Activated CD4-positive, alpha-beta T cell treated with anti-CD3 and anti-CD28 coated beads, Interleukin-2, amount 10 ng/mL, durations not matched to agents 7 days and 5 days (primary cell): ENCODE data around the gene TRPM3. TPM values are rescaled to one million over a fixed set of nuclear protein-coding genes. Genes with fewer than 3 reads are reported as not detected.

Experiments
- CTCF ChIA-PET: fragments of 350-600 bp; sonication (Branson Sonifier 250); formaldehyde crosslinking; loops from one replicate; lab custom pipeline; 2021; ENCODE audit warnings: antibody characterized with exemption; lab: Charles Lee
- POLR2A ChIA-PET: fragments of 350-600 bp; sonication (Branson Sonifier 250); formaldehyde crosslinking; loops from one replicate; lab custom pipeline; 2021; ENCODE audit warnings: antibody characterized with exemption; lab: Charles Lee
- DNase-seq: peaks from one replicate; pipeline ENCODE4 v3.0.0-alpha.2; 2020
- H3K27ac Mint-ChIP-seq: one replicate; pipeline ENCODE4 v1.8.0; 2021; ENCODE audit warnings: mild to moderate bottlenecking, moderate library complexity, mixed read lengths
- H3K27me3 Mint-ChIP-seq: one replicate; pipeline ENCODE4 v1.8.0; 2021; ENCODE audit warnings: mixed read lengths
- H3K36me3 Mint-ChIP-seq: one replicate; pipeline ENCODE4 v1.8.0; 2021; ENCODE audit warnings: low read depth, mixed read lengths
- H3K4me1 Mint-ChIP-seq: one replicate; pipeline ENCODE4 v1.8.0; 2021; ENCODE audit warnings: mixed read lengths
- H3K4me3 Mint-ChIP-seq: one replicate; pipeline ENCODE4 v1.8.0; 2021; ENCODE audit warnings: mild to moderate bottlenecking, moderate library complexity, mixed read lengths
- H3K9me3 Mint-ChIP-seq: one replicate; pipeline ENCODE4 v1.8.0; 2021; ENCODE audit warnings: mixed read lengths
- total RNA-seq, 2 experiments: library from RNA; stranded (reverse); gene quantifications; one replicate each; pipeline ENCODE4 v1.2.3, GENCODE V29; 2021

The TRPM3 gene
- total RNA-seq, 2 experiments from 2014 or later: not detected

DNA sequence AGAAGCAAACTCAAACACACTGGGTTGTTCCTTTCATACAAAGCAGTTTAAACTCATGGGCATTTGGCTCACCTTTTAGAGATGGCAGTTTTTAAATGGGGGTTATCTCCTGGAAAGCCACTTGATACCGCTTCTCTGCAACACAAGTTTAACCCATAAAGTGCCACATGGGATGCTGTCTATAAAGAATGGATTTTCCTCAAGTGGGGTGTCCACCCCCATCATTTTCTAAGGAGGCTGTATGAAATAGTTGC lies 528 bp upstream of the TRPM3 start:
- H3K36me3 Mint-ChIP-seq: no peaks in the 10 kb centered on the region
- H3K27me3 Mint-ChIP-seq: peaks cover 13% of the 10 kb centered on the region
- POLR2A ChIA-PET: no interaction called here
- CTCF ChIA-PET: no interaction called here
- H3K4me1 Mint-ChIP-seq: no peaks in the 10 kb centered on the region
- no peak overlapping the region for H3K27ac Mint-ChIP-seq
- no peak for DNase-seq
- no peak overlapping the region for H3K4me3 Mint-ChIP-seq
- H3K9me3 Mint-ChIP-seq: no peaks in the 10 kb centered on the region

- H3K4me1 Mint-ChIP-seq: no peaks in the 10 kb centered on the region
- no peak for DNase-seq
- no peaks in the 10 kb centered on the region for H3K9me3 Mint-ChIP-seq
- POLR2A ChIA-PET: no interaction called here
- H3K36me3 Mint-ChIP-seq: no peaks in the 10 kb centered on the region
- H3K4me3 Mint-ChIP-seq: no peak overlapping the region
- CTCF ChIA-PET: no interaction called here
- H3K27ac Mint-ChIP-seq: no peak overlapping the region
- peaks cover 13% of the 10 kb centered on the region for H3K27me3 Mint-ChIP-seq
These were observed 747 bp downstream of the TRPM3 start for GRCh38 chr9:71120501-71121247.

GRCh38 chr9:71119746-71120145 lies 1.7 kb downstream of the TRPM3 start:
- DNase-seq: no peak
- POLR2A ChIA-PET: no interaction called here
- Mint-ChIP-seq H3K36me3 (no peaks in the 10 kb centered on the region), H3K27ac (no peak overlapping the region), H3K4me1 (no peaks in the 10 kb centered on the region), H3K9me3 (no peaks in the 10 kb centered on the region), H3K27me3 (peaks cover 13% of the 10 kb centered on the region), H3K4me3 (no peak overlapping the region)
- CTCF ChIA-PET: no interaction called here

GRCh38 chr9:71118324-71118723 lies 3.1 kb downstream of the TRPM3 start:
- ChIA-PET CTCF (no interaction called here), POLR2A (no interaction called here)
- Mint-ChIP-seq H3K4me1 (no peaks in the 10 kb centered on the region), H3K27me3 (peaks cover 11% of the 10 kb centered on the region), H3K9me3 (no peaks in the 10 kb centered on the region), H3K4me3 (no peak overlapping the region), H3K27ac (no peak overlapping the region), H3K36me3 (no peaks in the 10 kb centered on the region)
- DNase-seq: no peak

DNA sequence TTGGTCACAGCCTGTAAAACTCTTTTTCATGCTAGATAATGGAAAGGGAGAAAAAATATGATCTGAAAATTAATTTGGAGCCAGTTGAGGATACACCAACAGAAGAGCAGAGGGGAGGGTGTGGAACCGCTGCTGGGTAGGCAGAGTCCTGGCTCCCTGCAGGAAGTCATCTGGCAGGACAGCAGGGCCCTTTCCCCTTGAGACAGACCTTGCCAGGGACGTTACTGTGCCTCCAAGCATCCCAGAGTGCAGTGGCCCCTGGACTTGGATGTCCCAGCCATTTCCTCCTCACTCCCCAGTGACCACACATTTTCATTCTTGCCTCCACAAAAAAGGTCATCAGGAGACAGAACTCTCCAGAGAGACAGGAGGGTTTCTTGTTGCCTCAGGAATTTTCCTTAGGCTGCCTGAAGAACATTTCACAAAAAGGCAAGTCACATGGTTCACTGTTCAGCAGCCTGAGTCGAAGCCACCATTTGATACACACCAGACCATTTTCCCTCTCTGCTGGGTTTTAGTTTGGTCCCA lies 5.9 kb downstream of the TRPM3 start:
- Mint-ChIP-seq H3K27ac (no peak overlapping the region), H3K27me3 (peaks cover 2% of the 10 kb centered on the region), H3K9me3 (no peaks in the 10 kb centered on the region), H3K4me1 (no peaks in the 10 kb centered on the region), H3K36me3 (no peaks in the 10 kb centered on the region), H3K4me3 (no peak overlapping the region)
- DNase-seq: no peak
- CTCF ChIA-PET: no interaction called here
- POLR2A ChIA-PET: no interaction called here

DNA sequence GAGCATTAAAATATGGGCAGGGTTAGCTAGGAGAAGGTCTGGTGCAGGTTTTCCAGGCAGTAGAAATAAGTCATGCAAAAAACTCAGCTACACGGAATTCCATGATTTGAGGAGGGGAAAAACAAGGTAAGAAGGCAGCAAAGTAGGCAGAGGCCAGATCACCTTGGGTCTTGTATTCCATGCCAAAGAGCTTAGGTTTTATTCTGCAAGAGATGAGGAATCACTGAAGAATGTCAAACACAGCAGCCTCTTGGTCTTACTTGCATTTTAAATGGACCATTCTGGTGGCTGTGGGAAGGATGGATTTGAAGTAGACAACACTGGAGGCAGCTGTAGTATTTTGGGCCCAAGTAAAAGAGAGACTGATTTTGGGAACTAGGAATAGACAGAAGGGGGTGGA lies 8.6 kb downstream of the TRPM3 start:
- ChIA-PET POLR2A (no interaction called here), CTCF (no interaction called here)
- Mint-ChIP-seq H3K27me3 (no peaks in the 10 kb centered on the region), H3K9me3 (no peaks in the 10 kb centered on the region), H3K36me3 (no peaks in the 10 kb centered on the region), H3K4me1 (no peaks in the 10 kb centered on the region), H3K4me3 (no peak overlapping the region), H3K27ac (no peak overlapping the region)
- no peak for DNase-seq

DNA sequence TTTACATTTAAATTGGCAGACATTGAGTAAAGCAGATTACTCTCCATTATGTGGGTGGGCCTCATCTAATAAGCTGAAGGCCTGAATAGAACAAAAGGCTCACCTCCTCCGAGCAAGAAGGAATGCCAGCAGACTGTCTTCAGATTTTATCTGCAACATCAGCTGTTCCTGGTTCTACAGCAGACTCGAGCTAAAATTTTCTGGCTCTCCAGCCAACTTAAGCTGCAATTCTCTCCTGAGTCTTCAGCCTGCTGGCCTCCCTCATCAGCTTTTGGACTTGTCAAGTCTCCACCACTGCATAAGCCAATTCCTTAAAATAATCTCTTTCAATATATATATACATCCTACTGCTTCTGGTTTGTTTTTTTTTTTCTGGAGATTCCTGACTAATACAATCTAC lies 12.5 kb downstream of the TRPM3 start:
- Mint-ChIP-seq H3K27me3 (no peaks in the 10 kb centered on the region), H3K9me3 (no peaks in the 10 kb centered on the region), H3K4me1 (no peaks in the 10 kb centered on the region), H3K27ac (no peak overlapping the region), H3K4me3 (no peak overlapping the region), H3K36me3 (no peaks in the 10 kb centered on the region)
- no peak for DNase-seq
- ChIA-PET CTCF (interaction anchor here (0.9 kb wide), 1 partner anchor 33 kb away, joined by 3 read pairs; no protein-coding TSS in a partner anchor), POLR2A (no interaction called here)

- H3K4me3 Mint-ChIP-seq: no peak overlapping the region
- no peak overlapping the region for H3K27ac Mint-ChIP-seq
- H3K27me3 Mint-ChIP-seq: no peaks in the 10 kb centered on the region
- ChIA-PET CTCF (no interaction called here), POLR2A (no interaction called here)
- H3K4me1 Mint-ChIP-seq: no peaks in the 10 kb centered on the region
- H3K9me3 Mint-ChIP-seq: no peaks in the 10 kb centered on the region
- no peak for DNase-seq
- H3K36me3 Mint-ChIP-seq: no peaks in the 10 kb centered on the region
These were observed 14.4 kb downstream of the TRPM3 start for GRCh38 chr9:71106992-71107391.

DNA sequence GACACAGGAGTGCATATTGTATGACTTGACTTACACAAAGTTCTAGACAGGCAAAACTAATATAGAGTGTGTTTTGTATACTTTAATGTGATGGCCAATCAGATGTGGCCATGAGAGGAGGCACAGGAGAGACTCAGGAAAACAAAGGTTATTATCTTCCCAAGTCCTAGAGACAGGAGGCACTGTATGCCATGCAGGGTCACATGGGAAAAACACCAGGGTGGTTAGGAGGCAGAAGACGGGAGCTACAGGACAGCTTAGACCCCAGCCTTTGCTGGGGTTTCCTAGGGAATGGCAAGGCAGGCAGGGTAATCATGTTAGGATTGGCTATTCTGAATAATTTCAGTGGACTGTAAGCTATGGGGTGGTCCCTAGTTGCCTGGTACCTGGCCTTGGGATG lies 16.2 kb downstream of the TRPM3 start:
- H3K4me1 Mint-ChIP-seq: no peaks in the 10 kb centered on the region

DNA sequence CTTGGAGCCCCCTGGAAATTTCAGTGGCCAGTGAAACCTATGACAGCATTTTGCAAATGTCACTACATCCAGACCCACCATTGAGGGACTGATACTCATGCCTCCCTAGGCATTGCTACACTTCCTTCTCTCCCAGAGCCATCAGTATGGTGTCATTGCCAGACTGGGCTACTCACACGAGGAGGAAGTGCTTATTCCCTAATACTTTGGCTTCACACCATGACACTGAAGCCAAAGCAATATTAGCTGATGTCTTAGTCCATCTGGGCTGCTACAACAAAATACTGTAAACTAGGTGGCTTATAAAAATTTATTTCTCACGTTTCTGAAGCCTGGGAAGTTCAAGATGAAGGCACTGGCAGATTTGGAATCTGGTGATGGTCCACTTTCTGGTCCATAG lies 22.6 kb downstream of the TRPM3 start:
- no peaks in the 10 kb centered on the region for H3K4me1 Mint-ChIP-seq
- no peaks in the 10 kb centered on the region for H3K36me3 Mint-ChIP-seq
- no peaks in the 10 kb centered on the region for H3K27me3 Mint-ChIP-seq
- ChIA-PET CTCF (interaction anchor here (0.5 kb wide), 1 partner anchor 70 kb away, joined by 3 read pairs; no protein-coding TSS in a partner anchor), POLR2A (no interaction called here)
- no peaks in the 10 kb centered on the region for H3K9me3 Mint-ChIP-seq
- no peak overlapping the region for H3K27ac Mint-ChIP-seq
- DNase-seq: no peak
- H3K4me3 Mint-ChIP-seq: no peak overlapping the region

More for the DNA sequence above, 16.2 kb downstream of the TRPM3 start:
- H3K27me3 Mint-ChIP-seq: no peaks in the 10 kb centered on the region
- no peak overlapping the region for H3K4me3 Mint-ChIP-seq
- CTCF ChIA-PET: no interaction called here
- H3K27ac Mint-ChIP-seq: no peak overlapping the region
- no peak for DNase-seq
- POLR2A ChIA-PET: no interaction called here
- H3K9me3 Mint-ChIP-seq: no peaks in the 10 kb centered on the region
- no peaks in the 10 kb centered on the region for H3K36me3 Mint-ChIP-seq

- Mint-ChIP-seq H3K27ac (no peak overlapping the region), H3K4me1 (no peaks in the 10 kb centered on the region), H3K27me3 (no peaks in the 10 kb centered on the region), H3K36me3 (no peaks in the 10 kb centered on the region), H3K9me3 (no peaks in the 10 kb centered on the region), H3K4me3 (no peak overlapping the region)
- POLR2A ChIA-PET: no interaction called here
- CTCF ChIA-PET: interaction anchor here (0.6 kb wide), 1 partner anchor 25 kb away, joined by 3 read pairs; no protein-coding TSS in a partner anchor
- DNase-seq: no peak
These were observed 23.8 kb downstream of the TRPM3 start for GRCh38 chr9:71097671-71098070.

DNA sequence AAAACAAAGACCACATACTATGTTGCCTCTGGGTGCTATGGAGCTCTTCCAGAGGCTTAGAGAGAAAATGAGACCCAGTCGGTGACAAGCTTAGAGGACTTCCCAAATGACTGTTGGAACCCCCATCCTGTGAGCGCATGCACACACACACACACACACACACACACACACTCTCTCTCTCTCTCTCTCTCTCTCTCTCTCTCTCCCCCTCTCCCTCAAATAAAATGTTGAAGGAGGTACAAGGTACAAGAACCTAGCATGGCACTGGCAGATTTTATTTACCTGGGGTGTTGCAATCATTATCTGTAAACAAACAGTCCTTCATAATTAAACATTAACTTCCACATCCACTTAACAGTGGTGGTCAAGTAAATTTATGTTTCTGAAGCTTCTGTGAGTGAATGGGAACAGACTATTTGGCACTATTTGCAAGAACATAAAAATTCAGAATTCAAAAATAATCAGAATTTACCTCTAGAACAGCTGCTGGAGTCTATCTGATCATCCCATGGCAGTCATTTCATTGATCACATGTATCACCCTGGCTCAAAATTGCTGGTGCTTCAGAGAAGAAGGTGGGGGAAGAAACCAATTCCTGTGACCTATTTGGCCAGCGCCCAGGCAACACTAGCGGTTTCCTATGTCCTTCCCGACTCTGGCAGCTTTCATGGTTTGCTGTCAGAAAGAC lies 24.9 kb downstream of the TRPM3 start:
- POLR2A ChIA-PET: no interaction called here

GRCh38 chr9:71094708-71095251 lies 26.6 kb downstream of the TRPM3 start:
- H3K27ac Mint-ChIP-seq: no peak overlapping the region
- DNase-seq: no peak
- ChIA-PET CTCF (no interaction called here), POLR2A (no interaction called here)
- H3K4me1 Mint-ChIP-seq: no peaks in the 10 kb centered on the region
- H3K9me3 Mint-ChIP-seq: no peaks in the 10 kb centered on the region
- no peak overlapping the region for H3K4me3 Mint-ChIP-seq
- H3K36me3 Mint-ChIP-seq: no peaks in the 10 kb centered on the region
- no peaks in the 10 kb centered on the region for H3K27me3 Mint-ChIP-seq

More for the DNA sequence above, 24.9 kb downstream of the TRPM3 start:
- Mint-ChIP-seq H3K9me3 (no peaks in the 10 kb centered on the region), H3K27ac (no peak overlapping the region), H3K4me1 (no peaks in the 10 kb centered on the region), H3K4me3 (no peak overlapping the region), H3K27me3 (no peaks in the 10 kb centered on the region), H3K36me3 (no peaks in the 10 kb centered on the region)
- no peak for DNase-seq
- CTCF ChIA-PET: no interaction called here
